DMS 273 (cell line): ENCODE measurements around the gene FANCD2.
A peak's percentile ranks its signal among the peaks of the same experiment; 100 is the strongest.
"Not testable (repeated sequence)": the region's sequence is repeated elsewhere in the genome, so short reads cannot be mapped to it uniquely, and the experiment has no call there.

Experiments
- DNase-seq: peaks from one replicate; lab custom pipeline; 2025; ENCODE audit not compliant: unreplicated experiment; lab: John Stamatoyannopoulos, UW

Gene FANCD2

GRCh38 chr3:10099041-10099440 lies 72.8 kb downstream of the FANCD2 start:
- no peak for DNase-seq

GRCh38 chr3:10106919-10107318 lies 80.7 kb downstream of the FANCD2 start:
- DNase-seq: no peak

- DNase-seq: no peak
These were observed 81.9 kb downstream of the FANCD2 start, which contains the start of gene FANCD2OS for GRCh38 chr3:10108091-10108490. Gene FANCD2OS, minus strand, starts transcription at chr3:10108255. Its CDS starts 3,481 bp downstream, at chr3:10104774.

GRCh38 chr3:10115326-10116137 lies 89.3 kb downstream of the FANCD2 start, which contains the start of gene BRK1:
Gene BRK1, plus strand, starts transcription at chr3:10115675. Its CDS starts 27 bp downstream, at chr3:10115702.
- DNase-seq: peak; percentile 96

- peak; percentile 46 for DNase-seq
These were observed 89.9 kb downstream of the FANCD2 start for GRCh38 chr3:10116138-10116460.

GRCh38 chr3:10116928-10117327 lies 90.7 kb downstream of the FANCD2 start:
- no peak for DNase-seq

- DNase-seq: no peak
These were observed 93.1 kb downstream of the FANCD2 start for GRCh38 chr3:10119376-10119775.

- DNase-seq: no peak
These were observed 94.8 kb downstream of the FANCD2 start for GRCh38 chr3:10121064-10121463.

- no peak for DNase-seq
These were observed 96.5 kb downstream of the FANCD2 start for GRCh38 chr3:10122724-10123123.

GRCh38 chr3:10135872-10136271 lies 109.6 kb downstream of the FANCD2 start:
- not testable (repeated sequence) for DNase-seq

GRCh38 chr3:10136426-10137005 lies 110.3 kb downstream of the FANCD2 start:
- no peak for DNase-seq

- no peak for DNase-seq
These were observed 110.9 kb downstream of the FANCD2 start for GRCh38 chr3:10137178-10137577.

- no peak for DNase-seq
These were observed 114.8 kb downstream of the FANCD2 start for GRCh38 chr3:10140996-10141546.

GRCh38 chr3:10142707-10143560 lies 116.7 kb downstream of the FANCD2 start:
- DNase-seq: peak; percentile 53

GRCh38 chr3:10145685-10146084 lies 119.4 kb downstream of the FANCD2 start:
- no peak for DNase-seq

- DNase-seq: no peak
These were observed 123.0 kb downstream of the FANCD2 start for GRCh38 chr3:10149226-10149625.

GRCh38 chr3:10150987-10151386 lies 124.8 kb downstream of the FANCD2 start:
- DNase-seq: no peak
